SK-N-MC (cell line): Measurements from ENCODE around the gene KATNAL1.

Experiments used
- EZH2 ChIP-seq: fragments of 200-600 bp; sonication (generic); IDR thresholded peaks from one replicate; pipeline ENCODE4 v1.6.1; 2017; ENCODE audit warnings: antibody characterized with exemption
- POLR2AphosphoS5 ChIP-seq: IDR thresholded peaks from 2 replicates; pipeline ENCODE4 v1.6.1; 2012; ENCODE audit warnings: mild to moderate bottlenecking, low read depth, low read length, borderline replicate concordance

GRCh38 chr13:30196025-30196424, 111.3 kb downstream of the KATNAL1 start:
- TF ChIP-seq POLR2AphosphoS5 (no peak), EZH2 (no peak)
